ENCODE measurements around the gene CNOT2. TPM values are rescaled to one million over a fixed set of nuclear protein-coding genes. Genes with fewer than 3 reads are reported as not detected.

CNOT2 gene
- total RNA-seq, 1 donor from 2014 or later = 274 TPM

GRCh38 chr12:70306676-70307075 is 63.4 kb downstream of the CNOT2 start:
- DNase-seq = no peak

GRCh38 chr12:70307868-70308267 is 64.6 kb downstream of the CNOT2 start:
- no peak for DNase-seq

- no peak for DNase-seq
Observed at GRCh38 chr12:70309348-70309747, 66.1 kb downstream of the CNOT2 start.

GRCh38 chr12:70314145-70314544 is 70.9 kb downstream of the CNOT2 start:
- no peak for DNase-seq

GRCh38 chr12:70317781-70318180 is 74.5 kb downstream of the CNOT2 start:
- DNase-seq = peak; percentile 2

- DNase-seq = no peak
Observed at GRCh38 chr12:70319605-70320004, 76.4 kb downstream of the CNOT2 start.

- DNase-seq = no peak
Observed at GRCh38 chr12:70321191-70321590, 78.0 kb downstream of the CNOT2 start.

GRCh38 chr12:70327541-70327940 is 84.3 kb downstream of the CNOT2 start:
- no peak for DNase-seq

- DNase-seq = no peak
Observed at GRCh38 chr12:70329728-70330127, 86.5 kb downstream of the CNOT2 start.

GRCh38 chr12:70330158-70330557 is 86.9 kb downstream of the CNOT2 start:
- no peak for DNase-seq

- no peak for DNase-seq
Observed at GRCh38 chr12:70332236-70332635, 89.0 kb downstream of the CNOT2 start.

GRCh38 chr12:70334742-70335141 is 91.5 kb downstream of the CNOT2 start:
- DNase-seq = no peak

- DNase-seq = no peak
Observed at GRCh38 chr12:70338531-70338930, 95.3 kb downstream of the CNOT2 start.

- no peak for DNase-seq
Observed at GRCh38 chr12:70351076-70351475, 107.8 kb downstream of the CNOT2 start.

- DNase-seq = no peak
Observed at GRCh38 chr12:70353780-70354660, 110.8 kb downstream of the CNOT2 start.

GRCh38 chr12:70354787-70355186 is 111.6 kb downstream of the CNOT2 start:
- DNase-seq = no peak

GRCh38 chr12:70355972-70356371 is 112.7 kb downstream of the CNOT2 start:
- no peak for DNase-seq

GRCh38 chr12:70359458-70360197 is 116.4 kb downstream of the CNOT2 start:
- no peak for DNase-seq

- DNase-seq = no peak
Observed at GRCh38 chr12:70360218-70360617, 117.0 kb downstream of the CNOT2 start.

- peak; percentile 16 for DNase-seq
Observed at GRCh38 chr12:70364695-70365397, 121.6 kb downstream of the CNOT2 start.

GRCh38 chr12:70365398-70365647 is 122.1 kb downstream of the CNOT2 start:
- no peak for DNase-seq

- peak; percentile 89 for DNase-seq
Observed at GRCh38 chr12:70365648-70366518, 122.7 kb downstream of the CNOT2 start, which contains the start of gene KCNMB4. TSS of gene KCNMB4 (plus strand) at chr12:70366290. CDS start at chr12:70366735, 445 bp downstream.

All from tongue (tissue), 2 donors.